NCI-H1930 (cell line): ENCODE results near the gene DEAF1.
"Not testable (repeated sequence)": the region's sequence is repeated elsewhere in the genome, so short reads cannot be mapped to it uniquely, and the experiment has no call there.

Experiments used
- DNase-seq, 2 experiments: peaks; one replicate each; lab custom pipeline; 2025; lab: John Stamatoyannopoulos, UW

Gene DEAF1

DNA sequence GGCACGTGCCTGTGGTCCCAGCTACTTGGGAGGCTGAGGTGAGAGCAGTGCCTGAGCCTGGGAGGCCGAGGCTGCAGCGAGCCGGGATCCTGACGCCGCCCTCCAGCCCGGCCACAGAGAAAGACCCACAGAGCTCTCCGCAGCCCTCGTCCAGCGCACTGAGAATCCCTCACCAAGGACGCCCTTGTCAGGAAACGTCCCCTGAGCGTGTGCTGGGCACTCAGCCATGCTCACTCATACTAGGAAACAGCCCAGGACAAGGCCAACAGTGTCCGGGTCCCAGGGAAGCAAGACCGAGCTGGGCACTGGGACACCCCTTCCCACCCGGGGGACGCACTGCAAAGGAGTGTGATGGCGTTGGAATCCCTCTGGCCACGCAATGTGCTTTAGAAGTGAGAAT, 14.5 kb downstream of the DEAF1 start:
- no peak for DNase-seq

GRCh38 chr11:679271-680207, 15.5 kb downstream of the DEAF1 start:
- DNase-seq: no peak

- no peak for DNase-seq
Observed at GRCh38 chr11:678297-678696, 16.7 kb downstream of the DEAF1 start.

DNA sequence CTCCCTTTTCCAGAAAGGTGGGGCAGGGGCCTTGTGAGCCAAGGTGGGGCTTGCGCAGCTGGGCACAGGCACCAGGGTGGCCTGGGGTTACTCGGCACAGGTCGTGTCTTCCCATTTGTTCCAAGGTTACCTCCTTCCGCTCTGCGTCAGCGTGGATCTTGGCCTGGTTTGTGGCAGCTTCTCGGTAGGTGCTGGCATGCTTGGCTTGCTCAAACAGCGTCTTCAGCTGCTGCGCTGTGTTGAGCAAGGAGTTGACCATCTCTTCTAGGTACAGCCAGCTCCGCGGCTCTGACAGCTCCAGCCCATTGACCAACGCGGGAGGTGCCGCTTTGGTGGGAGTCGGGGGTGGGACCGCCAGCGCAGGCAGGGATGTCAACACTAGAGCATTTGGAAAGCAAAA, 20.6 kb downstream of the DEAF1 start:
- DNase-seq: no peak

- DNase-seq: no peak
Observed at GRCh38 chr11:673866-674265, 21.2 kb downstream of the DEAF1 start.

DNA sequence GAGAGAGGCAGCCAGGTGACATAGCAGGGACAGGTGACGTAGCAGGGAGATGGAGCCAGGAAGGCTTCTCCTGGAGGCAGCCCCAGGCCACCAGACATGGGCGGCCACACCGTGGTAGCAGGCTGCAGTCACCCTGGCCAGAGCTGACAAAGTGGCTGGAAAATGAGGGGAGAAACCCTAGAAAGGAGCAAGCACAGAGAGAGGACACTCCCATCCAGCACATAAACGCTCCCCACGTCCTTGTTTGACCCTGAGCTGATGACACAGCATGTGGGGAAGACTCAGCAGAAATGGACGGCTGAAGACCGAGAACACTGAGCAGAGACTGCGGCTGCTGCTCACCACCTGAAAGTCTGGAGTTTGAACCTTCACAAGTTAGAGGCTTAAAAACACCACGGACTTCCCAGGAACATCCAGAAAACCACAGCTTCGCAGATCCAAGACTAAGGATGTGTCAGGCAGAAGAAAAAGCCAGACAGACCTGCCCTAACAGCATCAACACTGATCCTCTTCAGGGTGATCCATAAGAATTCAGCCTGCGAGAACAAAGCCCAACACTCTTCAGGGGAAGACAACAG, 29.2 kb downstream of the DEAF1 start:
- no peak for DNase-seq

- DNase-seq: no peak
Observed at GRCh38 chr11:665062-665703, 29.8 kb downstream of the DEAF1 start.

DNA sequence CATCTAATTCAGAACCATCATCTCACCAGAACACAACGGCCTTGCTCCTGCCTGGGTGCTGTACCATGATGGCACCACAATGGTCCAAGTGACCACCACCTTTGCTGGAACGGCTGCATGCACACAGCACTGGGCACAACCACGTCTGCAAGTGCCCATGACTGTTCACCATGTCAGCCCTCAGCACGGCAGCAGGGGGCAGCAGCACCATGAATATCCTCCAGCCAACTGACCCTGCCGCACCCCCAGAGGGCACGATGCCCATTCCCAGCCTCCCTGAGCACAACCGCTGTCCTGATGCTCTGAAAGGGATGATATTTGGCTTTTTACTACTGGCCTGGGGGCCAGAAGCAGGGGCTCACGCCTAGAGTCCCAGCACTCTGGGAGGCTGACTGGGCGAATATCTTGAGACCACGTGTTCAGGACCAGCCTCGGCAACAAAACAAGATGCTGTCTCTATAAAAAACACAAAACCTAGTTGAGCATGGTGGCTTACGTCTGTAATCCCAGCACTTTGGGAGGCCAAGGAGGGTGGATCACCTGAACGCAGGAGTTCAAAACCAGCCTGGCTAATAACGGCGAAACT, 32.2 kb downstream of the DEAF1 start:
- DNase-seq: no peak

- no peak for DNase-seq
Observed at GRCh38 chr11:660681-661444, 34.2 kb downstream of the DEAF1 start.

DNA sequence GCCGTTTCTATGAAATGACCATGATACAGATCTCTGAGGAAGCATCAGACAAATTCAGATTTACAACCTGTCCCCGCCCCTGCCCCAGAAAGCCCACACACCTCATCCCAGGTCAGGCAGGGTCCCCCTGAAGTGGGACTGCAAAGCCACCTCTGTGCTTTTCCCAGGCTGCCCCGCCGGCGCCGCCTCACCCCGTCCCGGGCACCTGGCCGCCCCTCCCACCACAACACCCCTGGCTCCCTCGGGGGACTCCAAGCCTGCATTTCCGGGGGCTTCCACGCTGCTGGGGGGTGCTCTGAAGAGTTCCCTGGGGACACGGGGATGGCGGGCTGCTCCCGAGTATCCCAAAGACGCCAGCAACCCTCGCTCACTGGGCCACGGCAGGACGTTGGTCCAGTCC, 34.7 kb downstream of the DEAF1 start:
- DNase-seq: no peak

- DNase-seq: no peak
Observed at GRCh38 chr11:659532-660085, 35.4 kb downstream of the DEAF1 start.

DNA sequence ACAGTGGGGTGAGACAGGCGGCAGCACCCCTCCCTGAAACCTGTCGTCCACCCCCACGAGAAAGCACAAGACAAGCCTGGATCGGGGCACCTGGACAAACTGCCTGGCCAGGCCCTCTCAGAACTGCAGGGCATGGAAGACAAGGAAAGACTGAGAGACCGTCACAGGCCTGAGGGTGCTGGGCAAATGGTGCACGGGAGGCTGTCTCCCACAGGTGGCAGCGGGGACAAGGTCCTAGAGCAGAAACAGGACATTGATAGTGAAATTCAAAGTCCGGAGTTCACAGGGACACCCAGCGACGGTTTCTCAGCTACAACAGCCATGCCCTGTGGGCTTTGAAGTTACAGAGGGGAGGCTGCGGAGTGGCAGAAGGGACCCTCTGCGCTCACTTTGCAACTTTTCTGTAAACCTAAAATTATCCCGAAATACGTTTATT, 37.3 kb downstream of the DEAF1 start:
- DNase-seq: no peak

DNA sequence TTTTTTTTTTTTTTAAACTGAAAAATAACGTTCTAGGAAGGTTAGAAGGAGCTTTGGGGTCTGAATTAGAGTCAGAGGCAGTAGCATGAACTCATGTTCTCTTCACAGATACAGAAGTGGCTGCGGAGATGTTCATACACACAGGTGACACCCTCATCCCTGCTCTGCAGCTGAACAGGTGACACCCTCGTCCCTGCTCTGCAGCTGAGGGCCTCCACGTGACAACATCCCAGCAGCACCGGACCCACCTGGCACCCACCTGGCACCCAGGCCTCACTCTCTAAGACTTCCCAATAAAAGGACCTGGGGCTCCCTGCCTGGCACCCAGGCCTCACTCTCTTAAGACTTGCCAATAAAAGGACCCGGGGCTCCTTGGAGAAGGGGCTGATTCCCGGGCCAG, 38.2 kb downstream of the DEAF1 start:
- DNase-seq: no peak

DNA sequence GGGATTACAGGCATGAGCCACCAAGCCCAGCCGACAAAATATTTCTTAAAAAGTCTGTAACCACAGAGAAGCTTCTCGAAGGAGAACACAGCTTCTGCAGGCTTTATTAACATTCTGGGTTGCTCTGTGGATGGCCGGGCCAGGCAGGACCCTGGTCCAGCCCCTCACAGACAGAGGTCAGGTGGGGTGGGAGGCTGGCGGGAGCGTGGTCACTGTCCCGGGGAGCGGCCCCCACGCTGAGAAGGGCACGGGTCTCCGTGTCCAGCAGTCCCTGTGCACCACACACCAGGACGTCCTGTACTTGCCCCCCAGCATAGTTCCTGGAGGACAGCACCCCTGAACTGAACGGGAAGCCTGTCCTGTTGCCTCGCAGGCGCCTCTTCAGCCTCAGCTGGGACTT, 38.6 kb downstream of the DEAF1 start:
- no peak for DNase-seq

DNA sequence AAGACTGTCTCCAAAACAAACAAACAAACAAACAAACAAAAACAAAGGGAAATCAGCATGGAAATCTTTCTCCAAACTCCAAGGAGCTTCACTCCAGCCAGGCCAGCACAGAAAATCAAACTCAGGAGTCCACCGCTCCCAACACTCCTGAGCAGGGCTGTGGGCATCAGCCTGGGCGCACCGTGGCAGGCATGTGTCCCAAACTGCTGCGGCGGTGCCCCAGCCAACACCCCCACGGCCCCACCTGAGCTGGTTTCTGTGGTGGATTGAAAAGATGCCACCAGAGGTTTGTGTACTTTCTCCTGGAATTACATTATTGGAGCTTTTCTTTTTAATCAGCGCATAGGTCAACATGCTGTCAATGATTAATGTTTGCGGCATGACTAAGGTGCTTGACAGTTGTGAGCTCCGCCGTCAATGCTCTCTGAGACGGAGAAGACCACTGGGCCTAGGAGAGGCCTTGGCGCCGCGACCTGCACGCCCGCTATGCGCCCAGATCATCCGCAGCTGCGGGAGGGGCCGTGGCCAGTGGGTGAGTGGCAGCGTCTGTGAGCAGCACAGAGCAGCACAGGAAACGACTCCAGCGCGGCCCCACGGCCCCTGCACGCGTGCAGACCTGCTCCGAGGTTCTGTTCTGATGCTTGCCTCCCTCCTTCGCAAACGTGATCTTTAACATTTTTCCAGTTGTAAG, 39.8 kb downstream of the DEAF1 start:
- DNase-seq: no peak

- DNase-seq: not testable (repeated sequence)
Observed at GRCh38 chr11:654444-654843, 40.6 kb downstream of the DEAF1 start.

DNA sequence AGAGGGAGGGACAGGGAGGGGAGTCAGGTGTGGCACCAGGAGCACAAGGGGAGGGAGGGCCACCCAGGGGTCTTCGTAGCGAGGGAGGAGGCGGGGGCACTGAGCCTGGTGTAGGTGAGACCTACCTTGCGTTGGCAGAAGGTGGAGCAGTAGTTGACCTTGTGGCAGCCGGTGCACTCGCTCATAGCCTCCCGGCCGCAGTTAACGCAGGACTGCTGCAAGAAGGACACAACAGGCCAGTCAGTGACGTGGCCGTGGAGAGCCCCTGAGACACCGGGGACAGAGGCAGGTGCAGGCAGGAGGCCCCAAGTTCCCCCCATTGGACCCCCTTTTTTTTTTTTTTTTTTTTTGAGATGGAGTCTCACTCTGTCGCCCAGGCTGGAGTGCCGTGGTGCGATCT, 41.2 kb downstream of the DEAF1 start:
- no peak for DNase-seq

GRCh38 chr11:653136-653535, 41.9 kb downstream of the DEAF1 start:
- DNase-seq: not testable (repeated sequence)

DNA sequence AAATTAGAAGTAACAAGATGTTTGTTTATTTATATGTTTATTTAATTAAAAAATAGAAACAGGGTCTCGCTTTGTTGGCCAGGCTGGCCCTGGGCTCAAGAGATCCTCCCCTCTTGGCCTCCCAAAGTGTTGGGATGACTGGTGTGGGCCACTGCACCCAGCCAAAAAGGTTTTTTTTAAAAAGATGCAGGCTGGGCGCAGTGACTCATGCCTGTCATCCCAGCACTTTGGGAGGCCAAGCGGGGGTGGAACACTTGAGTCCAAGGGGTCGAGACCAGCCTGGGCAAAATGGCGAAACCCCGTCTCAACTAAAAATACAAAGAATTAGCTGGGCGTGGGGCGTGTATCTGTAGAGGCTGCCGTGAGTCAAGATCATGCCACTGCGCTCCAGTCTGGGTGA, 44.5 kb downstream of the DEAF1 start:
- DNase-seq: no peak

DNA sequence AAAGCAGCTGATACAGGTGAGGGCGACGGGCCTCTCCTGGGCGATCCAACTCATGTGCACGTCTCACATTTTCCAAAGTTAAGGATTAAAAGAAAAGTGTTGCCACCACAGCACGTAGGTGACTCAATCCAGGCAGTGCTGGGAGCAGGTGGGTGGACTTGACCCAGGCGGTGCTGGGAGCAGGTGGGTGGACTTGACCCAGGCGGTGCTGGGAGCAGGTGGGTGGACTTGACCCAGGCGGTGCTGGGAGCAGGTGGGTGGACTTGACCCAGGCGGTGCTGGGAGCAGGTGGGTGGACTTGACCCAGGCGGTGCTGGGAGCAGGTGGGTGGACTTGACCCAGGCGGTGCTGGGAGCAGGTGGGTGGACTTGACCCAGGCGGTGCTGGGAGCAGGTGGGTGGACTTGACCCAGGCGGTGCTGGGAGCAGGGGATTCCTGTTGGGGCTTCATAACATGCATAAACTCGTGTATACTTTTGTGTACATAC, 47.3 kb downstream of the DEAF1 start:
- DNase-seq: not testable (repeated sequence)

- DNase-seq: no peak
Observed at GRCh38 chr11:646214-646613, 48.8 kb downstream of the DEAF1 start.
